ENCODE results near the gene SELENOF.

GRCh38 chr1:86852289-86852688, 61.6 kb downstream of the SELENOF start:
- no peak for TF ChIP-seq CTCF (IDR thresholded peaks at IDR 0.05)
- no peak for TF ChIP-seq EP300 (IDR thresholded peaks at IDR 0.05)
- no peak for TF ChIP-seq POLR2A (IDR thresholded peaks at IDR 0.05)
- no peak for TF ChIP-seq POLR2AphosphoS5 (IDR thresholded peaks at IDR 0.05)
